Keratinocyte (primary cell): ENCODE data around the gene KEL. TPM values are rescaled to one million over a fixed set of nuclear protein-coding genes. Genes with fewer than 3 reads are reported as not detected.

Experiments used
- DNase-seq: peaks from one replicate; pipeline ENCODE4 v3.0.0-alpha.2; 2011; ENCODE audit warnings: low read depth, missing footprints, low spot score
- FAIRE-seq: peaks from 2 replicates; lab custom pipeline; 2011; peaks lifted over from hg19 to GRCh38; lab: Jason Lieb, UNC
- H2AFZ ChIP-seq: 2 replicates; pipeline ENCODE4 v1.6.0; 2012; ENCODE audit warnings: low read length, control low read depth, inconsistent platforms; ENCODE audit not compliant: control insufficient read depth
- H3K27ac ChIP-seq: 2 replicates; pipeline ENCODE4 v1.5.1; 2011; ENCODE audit warnings: low read length; ENCODE audit not compliant: control insufficient read depth, insufficient read depth
- H3K27me3 ChIP-seq: 3 replicates; pipeline ENCODE4 v1.6.0; 2011; ENCODE audit warnings: low read length; ENCODE audit not compliant: control insufficient read depth, insufficient read depth; ENCODE audit errors: extremely low read depth
- H3K36me3 ChIP-seq, 2 experiments: 2 replicates in 1 of 2; 3 replicates in 1 of 2; pipeline ENCODE4 v1.5.1; 2011; ENCODE audit warnings: low read length in 2 of 2, mild to moderate bottlenecking in 1 of 2; ENCODE audit not compliant: control insufficient read depth in 2 of 2, insufficient read depth in 2 of 2; ENCODE audit errors: extremely low read depth in 1 of 2
- H3K4me1 ChIP-seq: 3 replicates; pipeline ENCODE4 v1.5.1; 2011; ENCODE audit warnings: low read length; ENCODE audit not compliant: control insufficient read depth, insufficient read depth; ENCODE audit errors: extremely low read depth
- H3K4me2 ChIP-seq: 3 replicates; pipeline ENCODE4 v1.6.0; 2011; ENCODE audit warnings: low read depth, low read length; ENCODE audit not compliant: control insufficient read depth, insufficient read depth; ENCODE audit errors: extremely low read depth
- H3K4me3 ChIP-seq, 3 experiments: fragments of 200-600 bp in 1 of 3; sonication (generic) in 1 of 3; 2 replicates in 2 of 3; 3 replicates in 1 of 3; pipeline ENCODE4 v1.5.1; 2011 to 2016; ENCODE audit warnings: low read length in 3 of 3, mild to moderate bottlenecking in 3 of 3, control low read depth in 2 of 3, inconsistent platforms in 1 of 3, low read depth in 1 of 3, mixed read lengths in 1 of 3, mixed run types in 1 of 3, moderate library complexity in 1 of 3; ENCODE audit not compliant: control insufficient read depth in 2 of 3, insufficient read depth in 2 of 3; ENCODE audit errors: extremely low read depth in 1 of 3
- H3K79me2 ChIP-seq: 2 replicates; pipeline ENCODE4 v1.6.0; 2012; ENCODE audit warnings: low read length; ENCODE audit not compliant: control insufficient read depth, insufficient read depth
- H3K9ac ChIP-seq: 3 replicates; pipeline ENCODE4 v1.6.0; 2011; ENCODE audit warnings: low read length; ENCODE audit not compliant: control insufficient read depth, insufficient read depth; ENCODE audit errors: extremely low read depth
- H3K9me1 ChIP-seq: 3 replicates; pipeline ENCODE4 v1.6.0; 2011; ENCODE audit warnings: low read length; ENCODE audit not compliant: control insufficient read depth, insufficient read depth; ENCODE audit errors: extremely low read depth
- H3K9me3 ChIP-seq: 2 replicates; pipeline ENCODE4 v1.5.1; 2012; ENCODE audit warnings: low read depth, low read length; ENCODE audit not compliant: control insufficient read depth
- H4K20me1 ChIP-seq: 3 replicates; pipeline ENCODE4 v1.6.0; 2011; ENCODE audit warnings: low read length; ENCODE audit not compliant: control insufficient read depth, insufficient read depth; ENCODE audit errors: extremely low read depth
- CTCF ChIP-seq, 3 experiments: IDR thresholded peaks in 1 of 3; conservative IDR thresholded peaks in 1 of 3; optimal IDR thresholded peaks in 1 of 3; 2 replicates in 2 of 3; 3 replicates in 1 of 3; pipeline versions ENCODE3 to v1.5.1; 2011; ENCODE audit warnings: low read length in 3 of 3, mild to moderate bottlenecking in 3 of 3, moderate library complexity in 2 of 3, control low read depth in 1 of 3, inconsistent platforms in 1 of 3; ENCODE audit not compliant: insufficient read depth in 2 of 3; ENCODE audit errors: extremely low read depth in 1 of 3
- EZH2 ChIP-seq: IDR thresholded peaks from one replicate; pipeline ENCODE4 v1.6.1; 2012; ENCODE audit warnings: inconsistent platforms, mild to moderate bottlenecking, low read length, moderate library complexity
- dilution Hi-C: fragments of 300-500 bp; cut with MboI; formaldehyde crosslinking; loops from one replicate; pipeline ENCODE4 v1.7.0; 2020; ENCODE audit warnings: low sequenced_read_pairs; ENCODE audit not compliant: extremely low pct_ligation_motif_present
- polyA plus RNA-seq, 5 experiments: library from polyadenylated mRNA; depleted of rRNA in 3 of 5; stranded (reverse) in 3 of 5; stranded (forward) in 1 of 5; unstranded in 1 of 5; fragments of >200 nt; gene quantifications; 1 replicate in 1 of 5; 2 replicates in 3 of 5; 3 replicates in 1 of 5; pipeline versions ENCODE4 v1.2.1 to v1.2.3, GENCODE V29; 2011 to 2012; ENCODE audit warnings: missing spikeins in 2 of 5, low read depth in 1 of 5, low replicate concordance in 1 of 5

The KEL gene
- polyA plus RNA-seq, 1 donor (not counting 4 experiments of a cell fraction or from before 2014, with no cell fraction given) = 0.09 TPM

- no peak for TF ChIP-seq EZH2
- no peak for TF ChIP-seq CTCF (optimal IDR thresholded peaks at IDR 0.05 in 1 of 3, IDR thresholded peaks at IDR 0.05 in 1 of 3, conservative IDR thresholded peaks at IDR 0.05 in 1 of 3; ENCODE audit: extremely low read depth in 1 of 3, insufficient read depth in 2 of 3, low read length in 3 of 3)
- H3K4me2 ChIP-seq = no peak overlapping the region
- H2AFZ ChIP-seq = no peak overlapping the region
- DNase-seq (no peak), FAIRE-seq (no peak)
- H3K79me2 ChIP-seq = no peaks in the 10 kb centered on the region
- dilution Hi-C loops = no loop called here
- no peak overlapping the region for H3K27ac ChIP-seq
- no peaks in the 10 kb centered on the region for H3K9me3 ChIP-seq
- H3K9ac ChIP-seq = no peak overlapping the region
- peaks cover 7% of the 10 kb centered on the region for H3K4me1 ChIP-seq
- no peak overlapping the region for H3K4me3 ChIP-seq
- no peaks in the 10 kb centered on the region for H3K36me3 ChIP-seq
- no peaks in the 10 kb centered on the region for H3K27me3 ChIP-seq
- no peaks in the 10 kb centered on the region for H4K20me1 ChIP-seq
- H3K9me1 ChIP-seq = no peaks in the 10 kb centered on the region
These were observed 579 bp downstream of the KEL start for GRCh38 chr7:142961595-142961972.

- H3K9me1 ChIP-seq = no peaks in the 10 kb centered on the region
- no peaks in the 10 kb centered on the region for H3K79me2 ChIP-seq
- H3K4me3 ChIP-seq = no peak overlapping the region
- DNase-seq (no peak), FAIRE-seq (no peak)
- no peak overlapping the region for H3K9ac ChIP-seq
- H4K20me1 ChIP-seq = no peaks in the 10 kb centered on the region
- peaks cover 7% of the 10 kb centered on the region for H3K4me1 ChIP-seq
- TF ChIP-seq EZH2 = no peak
- TF ChIP-seq CTCF (optimal IDR thresholded peaks at IDR 0.05 in 1 of 3, IDR thresholded peaks at IDR 0.05 in 1 of 3, conservative IDR thresholded peaks at IDR 0.05 in 1 of 3; ENCODE audit: extremely low read depth in 1 of 3, insufficient read depth in 2 of 3, low read length in 3 of 3) = peak; percentile 52 to 72 (median 54)
- H3K36me3 ChIP-seq = no peaks in the 10 kb centered on the region
- H2AFZ ChIP-seq = no peak overlapping the region
- no peak overlapping the region for H3K27ac ChIP-seq
- no peaks in the 10 kb centered on the region for H3K9me3 ChIP-seq
- dilution Hi-C loops = no loop called here
- no peak overlapping the region for H3K4me2 ChIP-seq
- no peaks in the 10 kb centered on the region for H3K27me3 ChIP-seq
These were observed 1.1 kb downstream of the KEL start for GRCh38 chr7:142960955-142961512.
